ENCODE measurements around the gene IP6K3.

Gene IP6K3

GRCh38 chr6:33781131-33781975, 34.6 kb upstream of the IP6K3 start:
- H3K9me3 ChIP-seq = no peaks in the 10 kb centered on the region
- no peak for TF ChIP-seq CTCF (IDR thresholded peaks at IDR 0.05)
- peaks cover 0 to 26% (median 17%) of the 10 kb centered on the region in 4 donors for H3K4me1 ChIP-seq
- no peak overlapping the region for H3K4me3 ChIP-seq
- peaks cover 77 to 100% (median 89%) of the 10 kb centered on the region in 3 donors for H3K36me3 ChIP-seq
- H3K27ac ChIP-seq = no peak overlapping the region
- intact Hi-C loops (cut with DNase I; ENCODE audit: low total_unique reads) = no loop called here
- no peak for DNase-seq
- no peaks in the 10 kb centered on the region for H3K27me3 ChIP-seq

- Histone ChIP-seq H3K9me3 (no peaks in the 10 kb centered on the region), H3K4me3 (no peak overlapping the region), H3K36me3 (peaks cover 92 to 100% (median 98%) of the 10 kb centered on the region in 3 donors), H3K4me1 (peaks cover 0 to 13% (median 6%) of the 10 kb centered on the region in 4 donors), H3K27me3 (no peaks in the 10 kb centered on the region), H3K27ac (no peak overlapping the region)
- no peak for TF ChIP-seq CTCF (IDR thresholded peaks at IDR 0.05)
- DNase-seq = no peak
- intact Hi-C loops (cut with DNase I; ENCODE audit: low total_unique reads) = no loop called here
These were observed 33.2 kb upstream of the IP6K3 start for GRCh38 chr6:33779895-33780294.

GRCh38 chr6:33779290-33779689, 32.6 kb upstream of the IP6K3 start:
- Histone ChIP-seq H3K27me3 (no peaks in the 10 kb centered on the region), H3K27ac (no peak overlapping the region), H3K4me3 (no peak overlapping the region), H3K4me1 (peaks cover 0 to 10% (median 3%) of the 10 kb centered on the region in 4 donors), H3K9me3 (no peaks in the 10 kb centered on the region), H3K36me3 (peaks cover 94 to 100% (median 98%) of the 10 kb centered on the region in 3 donors)
- no peak for DNase-seq
- intact Hi-C loops (cut with DNase I; ENCODE audit: low total_unique reads) = no loop called here
- TF ChIP-seq CTCF (IDR thresholded peaks at IDR 0.05) = no peak

GRCh38 chr6:33778444-33779121, 31.9 kb upstream of the IP6K3 start:
- no peak overlapping the region for H3K4me3 ChIP-seq
- peaks cover 0 to 10% (median 4%) of the 10 kb centered on the region in 4 donors for H3K4me1 ChIP-seq
- no peak for TF ChIP-seq CTCF (IDR thresholded peaks at IDR 0.05)
- H3K27ac ChIP-seq = no peak overlapping the region
- H3K9me3 ChIP-seq = no peaks in the 10 kb centered on the region
- no peak for DNase-seq
- peaks cover 91 to 100% (median 98%) of the 10 kb centered on the region in 3 donors for H3K36me3 ChIP-seq
- H3K27me3 ChIP-seq = no peaks in the 10 kb centered on the region
- intact Hi-C loops (cut with DNase I; ENCODE audit: low total_unique reads) = no loop called here

GRCh38 chr6:33777398-33778388, 31.0 kb upstream of the IP6K3 start:
- intact Hi-C loops (cut with DNase I; ENCODE audit: low total_unique reads) = no loop called here
- no peaks in the 10 kb centered on the region for H3K9me3 ChIP-seq
- peaks cover 85 to 100% (median 98%) of the 10 kb centered on the region in 3 donors for H3K36me3 ChIP-seq
- H3K27ac ChIP-seq = no peak overlapping the region
- no peak for TF ChIP-seq CTCF (IDR thresholded peaks at IDR 0.05)
- no peaks in the 10 kb centered on the region for H3K27me3 ChIP-seq
- no peak for DNase-seq
- peaks cover 0 to 16% (median 10%) of the 10 kb centered on the region in 4 donors for H3K4me1 ChIP-seq
- H3K4me3 ChIP-seq = no peak overlapping the region

Data from tibial artery (tissue), 4 donors.